PC-3 (cell line): ENCODE results near the gene SLC4A7.

Experiments used
- CTCF ChIP-seq: fragments of 300-600 bp; sonication (generic); conservative IDR thresholded peaks from 2 replicates; pipeline ENCODE4 v1.5.1; 2017; ENCODE audit warnings: antibody characterized with exemption, low read depth, mild to moderate bottlenecking, low read length
- EZH2 ChIP-seq: fragments of 300-600 bp; sonication (generic); IDR thresholded peaks from one replicate; pipeline ENCODE4 v1.6.1; 2017; ENCODE audit warnings: antibody characterized with exemption, mild to moderate bottlenecking, low read length; ENCODE audit not compliant: unreplicated experiment

GRCh38 chr3:27378331-27378730 lies 105.9 kb downstream of the SLC4A7 start:
- TF ChIP-seq CTCF (no peak), EZH2 (no peak)
